Endodermal cell (in vitro differentiated cells): ENCODE results near the gene FIBCD1. TPM values are rescaled to one million over a fixed set of nuclear protein-coding genes. Genes with fewer than 3 reads are reported as not detected.

Experiments
- DNase-seq: peaks from one replicate; pipeline ENCODE4 v3.0.0-alpha.2; 2017
- H3K27ac ChIP-seq: 2 replicates; pipeline ENCODE4 v1.5.1; 2013; ENCODE audit warnings: mild to moderate bottlenecking, low read depth, low read length, moderate library complexity
- H3K27me3 ChIP-seq: 2 replicates; pipeline ENCODE4 v1.6.1; 2013; ENCODE audit warnings: mild to moderate bottlenecking, low read length, moderate library complexity; ENCODE audit not compliant: insufficient read depth, control insufficient read depth, poor library complexity, severe bottlenecking
- H3K36me3 ChIP-seq: 2 replicates; pipeline ENCODE4 v1.7.0; 2013; ENCODE audit warnings: mild to moderate bottlenecking, low read length, moderate library complexity; ENCODE audit not compliant: control insufficient read depth, insufficient read depth
- H3K4me1 ChIP-seq: one replicate; pipeline ENCODE4 v1.7.0; 2013; ENCODE audit warnings: low read length; ENCODE audit not compliant: control insufficient read depth, insufficient read depth
- H3K4me3 ChIP-seq: 2 replicates; pipeline ENCODE4 v1.5.1; 2013; ENCODE audit warnings: mild to moderate bottlenecking, low read length, moderate library complexity
- H3K9ac ChIP-seq: 2 replicates; pipeline ENCODE4 v1.6.1; 2013; ENCODE audit warnings: mild to moderate bottlenecking, low read length, moderate library complexity; ENCODE audit not compliant: poor library complexity, severe bottlenecking; ENCODE audit errors: extremely low read depth
- H3K9me3 ChIP-seq: 2 replicates; pipeline ENCODE4 v1.6.1; 2013; ENCODE audit warnings: mild to moderate bottlenecking, low read length, moderate library complexity; ENCODE audit not compliant: control insufficient read depth
- H3K27ac Mint-ChIP-seq: 2 replicates; pipeline ENCODE4 v1.8.0; 2020; ENCODE audit warnings: mixed read lengths
- H3K27me3 Mint-ChIP-seq: 2 replicates; pipeline ENCODE4 v1.8.0; 2021; ENCODE audit warnings: mild to moderate bottlenecking, mixed read lengths; ENCODE audit not compliant: insufficient read depth
- H3K36me3 Mint-ChIP-seq: 2 replicates; pipeline ENCODE4 v1.8.0; 2020; ENCODE audit warnings: low read depth, mixed read lengths
- H3K4me1 Mint-ChIP-seq: 2 replicates; pipeline ENCODE4 v1.8.0; 2020; ENCODE audit warnings: mixed read lengths
- H3K4me3 Mint-ChIP-seq: 2 replicates; pipeline ENCODE4 v1.8.0; 2020; ENCODE audit warnings: mild to moderate bottlenecking, moderate library complexity, mixed read lengths
- H3K9me3 Mint-ChIP-seq: 2 replicates; pipeline ENCODE4 v1.8.0; 2020; ENCODE audit warnings: mild to moderate bottlenecking, mixed read lengths
- WGBS, 2 experiments: methylation state at CpG; one replicate each; pipeline versions ENCODE4 v1.1.5 to v1.1.7; 2013; ENCODE audit warnings: missing lambda C conversion rate in 2 of 2, mixed read lengths in 1 of 2; ENCODE audit not compliant: insufficient coverage in 1 of 2, insufficient read length in 1 of 2; 5-methylcytosine and 5-hydroxymethylcytosine counted together
- total RNA-seq, 2 donors: library from RNA; stranded (reverse); fragmentation: NEBNext Ultra II Directional in 1 of 2; extraction: Animal tissue kit (Norgen Biotek cat#: 25700) in 1 of 2; gene quantifications; 2 replicates in 1 of 2; 3 replicates in 1 of 2; pipeline ENCODE4 v1.2.1, GENCODE V29; 2021
- TF ChIP-seq, protein P1 (sequence below): fragments of 200-600 bp; sonication (generic); conservative IDR thresholded peaks from 2 replicates; pipeline ENCODE4 v1.5.0; 2021; ENCODE audit warnings: antibody characterized with exemption, mild to moderate bottlenecking

FIBCD1 gene
- total RNA-seq, 2 donors from 2014 or later = 2.8 to 3.7 TPM

DNA sequence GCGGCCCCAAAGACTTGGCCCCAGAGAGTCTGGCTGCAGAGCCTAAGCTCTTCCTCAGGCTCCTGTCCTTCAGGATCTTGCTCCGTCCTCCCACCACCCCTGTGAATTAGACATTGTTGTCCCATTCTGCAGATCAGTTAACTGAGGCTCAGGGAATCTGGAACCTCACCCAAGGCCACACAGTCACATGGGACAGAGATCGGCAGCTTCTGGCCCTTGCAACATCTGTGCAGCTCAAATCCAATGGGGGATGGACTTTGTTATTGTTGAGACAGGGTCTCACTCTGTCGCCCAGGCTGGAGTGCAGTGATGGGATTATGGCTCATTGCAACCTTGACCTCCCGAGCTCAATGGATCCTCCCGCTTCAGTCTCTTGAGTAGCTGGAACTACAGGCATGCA lies 46.0 kb upstream of the FIBCD1 start:
- TF ChIP-seq, protein P1, sequence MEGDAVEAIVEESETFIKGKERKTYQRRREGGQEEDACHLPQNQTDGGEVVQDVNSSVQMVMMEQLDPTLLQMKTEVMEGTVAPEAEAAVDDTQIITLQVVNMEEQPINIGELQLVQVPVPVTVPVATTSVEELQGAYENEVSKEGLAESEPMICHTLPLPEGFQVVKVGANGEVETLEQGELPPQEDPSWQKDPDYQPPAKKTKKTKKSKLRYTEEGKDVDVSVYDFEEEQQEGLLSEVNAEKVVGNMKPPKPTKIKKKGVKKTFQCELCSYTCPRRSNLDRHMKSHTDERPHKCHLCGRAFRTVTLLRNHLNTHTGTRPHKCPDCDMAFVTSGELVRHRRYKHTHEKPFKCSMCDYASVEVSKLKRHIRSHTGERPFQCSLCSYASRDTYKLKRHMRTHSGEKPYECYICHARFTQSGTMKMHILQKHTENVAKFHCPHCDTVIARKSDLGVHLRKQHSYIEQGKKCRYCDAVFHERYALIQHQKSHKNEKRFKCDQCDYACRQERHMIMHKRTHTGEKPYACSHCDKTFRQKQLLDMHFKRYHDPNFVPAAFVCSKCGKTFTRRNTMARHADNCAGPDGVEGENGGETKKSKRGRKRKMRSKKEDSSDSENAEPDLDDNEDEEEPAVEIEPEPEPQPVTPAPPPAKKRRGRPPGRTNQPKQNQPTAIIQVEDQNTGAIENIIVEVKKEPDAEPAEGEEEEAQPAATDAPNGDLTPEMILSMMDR = no peak
- Histone ChIP-seq H3K9ac (no peak overlapping the region), H3K4me3 (no peak overlapping the region), H3K36me3 (no peaks in the 10 kb centered on the region), H3K27me3 (no peaks in the 10 kb centered on the region), H3K9me3 (no peaks in the 10 kb centered on the region), H3K4me1 (no peaks in the 10 kb centered on the region), H3K27ac (no peak overlapping the region)
- H3K9me3 Mint-ChIP-seq = no peaks in the 10 kb centered on the region
- no peak overlapping the region for H3K27ac Mint-ChIP-seq
- no peaks in the 10 kb centered on the region for H3K4me1 Mint-ChIP-seq
- H3K27me3 Mint-ChIP-seq = no peaks in the 10 kb centered on the region
- H3K4me3 Mint-ChIP-seq = no peak overlapping the region
- H3K36me3 Mint-ChIP-seq = no peaks in the 10 kb centered on the region
- DNase-seq = no peak
- WGBS, 2 experiments = 91 to 97% methylated on average over 6 of the region's 6 CpGs

DNA sequence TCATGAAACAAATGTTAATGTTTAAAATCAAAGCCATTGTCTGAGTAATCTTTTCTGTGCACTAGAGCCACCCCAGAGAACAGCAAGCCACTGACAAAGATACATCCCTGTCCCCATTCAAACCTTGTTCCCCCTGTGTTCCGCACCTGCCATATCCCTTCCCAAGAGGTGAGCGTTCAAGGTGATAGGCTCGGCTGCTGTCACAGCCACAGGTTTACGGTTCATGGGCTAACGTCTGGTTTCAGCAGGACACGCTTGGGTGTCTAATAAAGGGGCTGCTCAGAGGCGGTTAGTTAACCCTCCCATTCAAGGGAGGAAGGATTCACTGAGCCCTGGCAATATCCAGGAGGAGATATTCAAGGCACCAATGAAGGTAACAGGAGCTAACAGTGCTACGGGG lies 45.5 kb upstream of the FIBCD1 start:
- 88 to 93% methylated on average over 6 to 8 of the region's 8 CpGs for WGBS, 2 experiments

DNA sequence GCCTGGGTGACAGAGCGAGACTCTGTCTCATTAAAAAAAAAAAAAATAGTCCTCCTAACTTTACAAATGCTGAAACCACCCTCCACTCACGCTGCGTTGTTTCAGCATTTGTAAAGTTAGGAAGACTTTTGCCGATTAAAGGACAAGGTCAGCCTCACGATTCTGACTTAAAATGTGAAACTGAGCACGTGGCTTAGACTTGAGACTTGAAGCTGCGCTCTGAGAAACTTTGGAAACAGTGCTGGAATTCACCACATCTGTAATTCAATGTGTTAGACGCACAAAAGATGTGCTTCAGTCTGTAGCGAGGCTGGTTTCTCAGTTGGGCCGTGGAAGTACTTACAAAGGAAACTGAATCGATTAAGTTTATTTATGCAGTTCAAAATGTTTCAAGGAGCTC lies 44.9 kb upstream of the FIBCD1 start:
- H3K4me3 ChIP-seq = no peak overlapping the region
- no peak overlapping the region for H3K9ac ChIP-seq
- no peaks in the 10 kb centered on the region for H3K27me3 ChIP-seq
- TF ChIP-seq, protein P1 = no peak
- H3K4me1 ChIP-seq = no peaks in the 10 kb centered on the region
- Mint-ChIP-seq H3K9me3 (no peaks in the 10 kb centered on the region), H3K4me3 (no peak overlapping the region), H3K27me3 (no peaks in the 10 kb centered on the region), H3K27ac (no peak overlapping the region), H3K36me3 (no peaks in the 10 kb centered on the region), H3K4me1 (no peaks in the 10 kb centered on the region)
- H3K27ac ChIP-seq = peak overlapping the region; percentile 44
- DNase-seq = no peak
- WGBS, 2 experiments = 90 to 91% methylated on average over 10 to 11 of the region's 11 CpGs
- H3K9me3 ChIP-seq = no peaks in the 10 kb centered on the region
- no peaks in the 10 kb centered on the region for H3K36me3 ChIP-seq

More for the DNA sequence above, 45.5 kb upstream of the FIBCD1 start:
- DNase-seq = no peak
- no peaks in the 10 kb centered on the region for H3K9me3 Mint-ChIP-seq
- no peak overlapping the region for H3K4me3 Mint-ChIP-seq
- Histone ChIP-seq H3K27ac (peak overlapping the region; percentile 44), H3K4me1 (no peaks in the 10 kb centered on the region), H3K9me3 (no peaks in the 10 kb centered on the region), H3K27me3 (no peaks in the 10 kb centered on the region), H3K9ac (no peak overlapping the region), H3K4me3 (no peak overlapping the region), H3K36me3 (no peaks in the 10 kb centered on the region)
- H3K27ac Mint-ChIP-seq = no peak overlapping the region
- TF ChIP-seq, protein P1 = no peak
- H3K4me1 Mint-ChIP-seq = no peaks in the 10 kb centered on the region
- H3K36me3 Mint-ChIP-seq = no peaks in the 10 kb centered on the region
- H3K27me3 Mint-ChIP-seq = no peaks in the 10 kb centered on the region
